ENCODE data around the gene WDPCP. TPM values are rescaled to one million over a fixed set of nuclear protein-coding genes. Genes with fewer than 3 reads are reported as not detected.
"Not testable (repeated sequence)": the region's sequence is repeated elsewhere in the genome, so short reads cannot be mapped to it uniquely, and the experiment has no call there.

Gene WDPCP
- total and polyA plus RNA-seq, 4 donors = 1.1 to 7.6 (median 2.7) TPM

DNA sequence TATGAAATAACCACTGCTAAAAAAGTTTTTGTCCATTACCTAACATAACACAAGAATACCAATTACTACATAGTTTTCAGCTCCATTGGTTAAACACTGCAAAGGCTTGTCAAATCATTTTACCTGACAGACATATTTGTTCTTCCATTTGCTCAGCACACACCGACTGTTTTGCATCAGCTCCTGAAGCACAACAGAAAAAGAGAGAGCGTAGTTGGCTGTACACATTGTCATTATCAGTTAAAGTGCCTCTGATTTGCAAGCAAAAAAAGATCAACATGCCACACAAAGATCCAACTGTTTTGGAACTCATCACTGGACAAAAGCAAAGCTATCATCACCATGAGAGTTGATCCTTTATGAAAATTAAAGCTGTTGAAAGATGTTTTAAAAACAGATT, 103.8 kb downstream of the WDPCP start:
- no peak overlapping the region for H3K4me3 ChIP-seq (ENCODE audit: low read depth in 1 of 3, low read length in 3 of 3)
- no peak overlapping the region for H3K9ac ChIP-seq (ENCODE audit: low read depth in 1 of 2, low read length in 2 of 2)
- DNase-seq (ENCODE audit: low spot score) = no peak
- H3K4me1 ChIP-seq (ENCODE audit: control insufficient read depth in 4 of 4, insufficient read depth in 4 of 4, low read length in 3 of 4) = no peaks in the 10 kb centered on the region
- H3K27me3 ChIP-seq (ENCODE audit: control insufficient read depth in 4 of 4, insufficient read depth in 4 of 4, low read length in 3 of 4) = no peaks in the 10 kb centered on the region
- TF ChIP-seq JUND (IDR thresholded peaks at IDR 0.05) = no peak
- TF ChIP-seq EGR1 (IDR thresholded peaks at IDR 0.05; ENCODE audit: low read depth in 2 of 2) = no peak
- no peaks in the 10 kb centered on the region for H3K36me3 ChIP-seq (ENCODE audit: control insufficient read depth in 4 of 4, insufficient read depth in 3 of 4, low read depth in 1 of 4, low read length in 3 of 4)
- H3K27ac ChIP-seq (ENCODE audit: low read depth in 1 of 2, low read length in 2 of 2) = no peak overlapping the region
- H3K9me3 ChIP-seq (ENCODE audit: control insufficient read depth in 4 of 4, low read length in 3 of 4) = no peaks in the 10 kb centered on the region
- 80% methylated on average over 2 of the region's 2 CpGs for WGBS

DNA sequence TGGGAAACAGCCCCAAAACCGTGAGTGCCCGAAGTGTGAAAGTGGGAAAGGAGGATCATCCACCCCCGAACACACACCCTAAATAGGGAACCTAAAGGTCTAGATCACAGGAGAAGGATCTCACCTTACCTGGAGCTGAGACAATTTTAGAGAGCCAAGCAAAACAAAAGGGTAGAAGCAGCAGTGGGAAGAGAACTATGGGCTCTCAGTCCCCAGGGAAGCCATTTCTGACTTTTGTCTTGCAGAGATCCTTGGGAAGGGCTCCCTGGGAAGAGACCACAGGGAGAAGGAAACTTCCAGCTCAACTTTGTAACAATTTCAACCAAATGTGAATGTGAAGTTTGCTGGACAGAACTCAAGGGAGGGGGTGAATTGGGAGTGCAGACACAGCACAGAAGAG, 110.6 kb downstream of the WDPCP start:
- no peaks in the 10 kb centered on the region for H3K4me1 ChIP-seq (ENCODE audit: control insufficient read depth in 4 of 4, insufficient read depth in 4 of 4, low read length in 3 of 4)
- no peaks in the 10 kb centered on the region for H3K9me3 ChIP-seq (ENCODE audit: control insufficient read depth in 4 of 4, low read length in 3 of 4)
- H3K27me3 ChIP-seq (ENCODE audit: control insufficient read depth in 4 of 4, insufficient read depth in 4 of 4, low read length in 3 of 4) = no peaks in the 10 kb centered on the region
- no peak for DNase-seq (ENCODE audit: low spot score)
- 96% methylated on average over 3 of the region's 3 CpGs for WGBS
- H3K4me3 ChIP-seq (ENCODE audit: low read depth in 1 of 3, low read length in 3 of 3) = no peak overlapping the region
- no peak overlapping the region for H3K27ac ChIP-seq (ENCODE audit: low read depth in 1 of 2, low read length in 2 of 2)
- H3K36me3 ChIP-seq (ENCODE audit: control insufficient read depth in 4 of 4, insufficient read depth in 3 of 4, low read depth in 1 of 4, low read length in 3 of 4) = no peaks in the 10 kb centered on the region
- TF ChIP-seq TAF1 (conservative IDR thresholded peaks at IDR 0.05) = no peak
- no peak for TF ChIP-seq YY1 (IDR thresholded peaks at IDR 0.05)
- TF ChIP-seq, protein P1, sequence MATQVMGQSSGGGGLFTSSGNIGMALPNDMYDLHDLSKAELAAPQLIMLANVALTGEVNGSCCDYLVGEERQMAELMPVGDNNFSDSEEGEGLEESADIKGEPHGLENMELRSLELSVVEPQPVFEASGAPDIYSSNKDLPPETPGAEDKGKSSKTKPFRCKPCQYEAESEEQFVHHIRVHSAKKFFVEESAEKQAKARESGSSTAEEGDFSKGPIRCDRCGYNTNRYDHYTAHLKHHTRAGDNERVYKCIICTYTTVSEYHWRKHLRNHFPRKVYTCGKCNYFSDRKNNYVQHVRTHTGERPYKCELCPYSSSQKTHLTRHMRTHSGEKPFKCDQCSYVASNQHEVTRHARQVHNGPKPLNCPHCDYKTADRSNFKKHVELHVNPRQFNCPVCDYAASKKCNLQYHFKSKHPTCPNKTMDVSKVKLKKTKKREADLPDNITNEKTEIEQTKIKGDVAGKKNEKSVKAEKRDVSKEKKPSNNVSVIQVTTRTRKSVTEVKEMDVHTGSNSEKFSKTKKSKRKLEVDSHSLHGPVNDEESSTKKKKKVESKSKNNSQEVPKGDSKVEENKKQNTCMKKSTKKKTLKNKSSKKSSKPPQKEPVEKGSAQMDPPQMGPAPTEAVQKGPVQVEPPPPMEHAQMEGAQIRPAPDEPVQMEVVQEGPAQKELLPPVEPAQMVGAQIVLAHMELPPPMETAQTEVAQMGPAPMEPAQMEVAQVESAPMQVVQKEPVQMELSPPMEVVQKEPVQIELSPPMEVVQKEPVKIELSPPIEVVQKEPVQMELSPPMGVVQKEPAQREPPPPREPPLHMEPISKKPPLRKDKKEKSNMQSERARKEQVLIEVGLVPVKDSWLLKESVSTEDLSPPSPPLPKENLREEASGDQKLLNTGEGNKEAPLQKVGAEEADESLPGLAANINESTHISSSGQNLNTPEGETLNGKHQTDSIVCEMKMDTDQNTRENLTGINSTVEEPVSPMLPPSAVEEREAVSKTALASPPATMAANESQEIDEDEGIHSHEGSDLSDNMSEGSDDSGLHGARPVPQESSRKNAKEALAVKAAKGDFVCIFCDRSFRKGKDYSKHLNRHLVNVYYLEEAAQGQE (IDR thresholded peaks at IDR 0.05) = no peak
- TF ChIP-seq, protein P2, sequence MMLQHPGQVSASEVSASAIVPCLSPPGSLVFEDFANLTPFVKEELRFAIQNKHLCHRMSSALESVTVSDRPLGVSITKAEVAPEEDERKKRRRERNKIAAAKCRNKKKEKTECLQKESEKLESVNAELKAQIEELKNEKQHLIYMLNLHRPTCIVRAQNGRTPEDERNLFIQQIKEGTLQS (IDR thresholded peaks at IDR 0.05) = no peak
- TF ChIP-seq, protein P3, sequence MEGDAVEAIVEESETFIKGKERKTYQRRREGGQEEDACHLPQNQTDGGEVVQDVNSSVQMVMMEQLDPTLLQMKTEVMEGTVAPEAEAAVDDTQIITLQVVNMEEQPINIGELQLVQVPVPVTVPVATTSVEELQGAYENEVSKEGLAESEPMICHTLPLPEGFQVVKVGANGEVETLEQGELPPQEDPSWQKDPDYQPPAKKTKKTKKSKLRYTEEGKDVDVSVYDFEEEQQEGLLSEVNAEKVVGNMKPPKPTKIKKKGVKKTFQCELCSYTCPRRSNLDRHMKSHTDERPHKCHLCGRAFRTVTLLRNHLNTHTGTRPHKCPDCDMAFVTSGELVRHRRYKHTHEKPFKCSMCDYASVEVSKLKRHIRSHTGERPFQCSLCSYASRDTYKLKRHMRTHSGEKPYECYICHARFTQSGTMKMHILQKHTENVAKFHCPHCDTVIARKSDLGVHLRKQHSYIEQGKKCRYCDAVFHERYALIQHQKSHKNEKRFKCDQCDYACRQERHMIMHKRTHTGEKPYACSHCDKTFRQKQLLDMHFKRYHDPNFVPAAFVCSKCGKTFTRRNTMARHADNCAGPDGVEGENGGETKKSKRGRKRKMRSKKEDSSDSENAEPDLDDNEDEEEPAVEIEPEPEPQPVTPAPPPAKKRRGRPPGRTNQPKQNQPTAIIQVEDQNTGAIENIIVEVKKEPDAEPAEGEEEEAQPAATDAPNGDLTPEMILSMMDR (IDR thresholded peaks at IDR 0.05; ENCODE audit: low read depth, low read length, missing input control) = no peak
- no peak for TF ChIP-seq HNF4G (IDR thresholded peaks at IDR 0.05)
- TF ChIP-seq GABPA (IDR thresholded peaks at IDR 0.05 in 1 of 2, conservative IDR thresholded peaks at IDR 0.05 in 1 of 2) = no peak
- TF ChIP-seq RXRA (IDR thresholded peaks at IDR 0.05) = no peak
- TF ChIP-seq SP1 (IDR thresholded peaks at IDR 0.05) = no peak
- TF ChIP-seq RAD21 (IDR thresholded peaks at IDR 0.05) = no peak
- no peak for TF ChIP-seq HNF4A (conservative IDR thresholded peaks at IDR 0.05)
- no peak for TF ChIP-seq JUND (IDR thresholded peaks at IDR 0.05)
- TF ChIP-seq, protein P4, sequence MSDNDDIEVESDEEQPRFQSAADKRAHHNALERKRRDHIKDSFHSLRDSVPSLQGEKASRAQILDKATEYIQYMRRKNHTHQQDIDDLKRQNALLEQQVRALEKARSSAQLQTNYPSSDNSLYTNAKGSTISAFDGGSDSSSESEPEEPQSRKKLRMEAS (IDR thresholded peaks at IDR 0.05) = no peak
- H3K9ac ChIP-seq (ENCODE audit: low read depth in 1 of 2, low read length in 2 of 2) = no peak overlapping the region

DNA sequence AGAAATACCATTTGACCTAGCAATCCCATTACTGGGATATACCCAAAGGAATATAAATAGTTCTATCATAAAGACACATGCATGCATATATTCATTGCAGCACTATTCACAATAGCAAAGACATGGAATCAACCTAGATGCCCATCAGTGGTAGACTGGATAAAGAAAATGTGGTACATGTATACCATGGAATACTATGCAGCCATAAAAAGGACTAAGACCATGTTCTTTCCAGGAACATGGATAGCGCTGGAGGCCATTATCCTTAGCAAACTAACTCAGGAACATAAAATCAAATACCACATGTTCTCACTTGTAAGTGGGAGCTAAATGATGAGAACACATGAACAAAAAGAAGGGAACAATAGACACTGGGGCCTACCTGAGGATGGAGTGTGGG, 119.0 kb downstream of the WDPCP start:
- not testable (repeated sequence) for H3K27me3 ChIP-seq (ENCODE audit: control insufficient read depth in 4 of 4, insufficient read depth in 4 of 4, low read length in 3 of 4); DNase-seq (ENCODE audit: low spot score); H3K27ac ChIP-seq (ENCODE audit: low read depth in 1 of 2, low read length in 2 of 2); H3K9ac ChIP-seq (ENCODE audit: low read depth in 1 of 2, low read length in 2 of 2); H3K4me1 ChIP-seq (ENCODE audit: control insufficient read depth in 4 of 4, insufficient read depth in 4 of 4, low read length in 3 of 4); H3K9me3 ChIP-seq (ENCODE audit: control insufficient read depth in 4 of 4, low read length in 3 of 4); H3K36me3 ChIP-seq (ENCODE audit: control insufficient read depth in 4 of 4, insufficient read depth in 3 of 4, low read depth in 1 of 4, low read length in 3 of 4); H3K4me3 ChIP-seq (ENCODE audit: low read depth in 1 of 3, low read length in 3 of 3)
- 100% methylated on average over 1 of the region's 1 CpG for WGBS
